T47D (cell line): ENCODE results near the gene CHMP3.
"Not testable (repeated sequence)": the region's sequence is repeated elsewhere in the genome, so short reads cannot be mapped to it uniquely, and the experiment has no call there.

Experiments used
- DNase-seq, 2 experiments: peaks; one replicate each; pipeline versions ENCODE4 v3.0.0 to v3.0.0-alpha.2; 2011 to 2012; ENCODE audit warnings: low read depth in 1 of 2, low spot score in 1 of 2
- JUND ChIP-seq: IDR thresholded peaks from 2 replicates; pipeline ENCODE4 v1.6.1; 2012; ENCODE audit warnings: low read depth
- in situ Hi-C: cut with HindIII; loops from 2 replicates; pipeline ENCODE4 v1.10.0; 2016; ENCODE audit warnings: low sequenced_read_pairs, low pct_unique_long_range_greater_than_20kb

The CHMP3 gene

GRCh38 chr2:86570059-86570458 lies 6.8 kb upstream of the CHMP3 start:
- TF ChIP-seq JUND, result no peak
- DNase-seq, result no peak
- in situ Hi-C loops, result no loop called here

DNA sequence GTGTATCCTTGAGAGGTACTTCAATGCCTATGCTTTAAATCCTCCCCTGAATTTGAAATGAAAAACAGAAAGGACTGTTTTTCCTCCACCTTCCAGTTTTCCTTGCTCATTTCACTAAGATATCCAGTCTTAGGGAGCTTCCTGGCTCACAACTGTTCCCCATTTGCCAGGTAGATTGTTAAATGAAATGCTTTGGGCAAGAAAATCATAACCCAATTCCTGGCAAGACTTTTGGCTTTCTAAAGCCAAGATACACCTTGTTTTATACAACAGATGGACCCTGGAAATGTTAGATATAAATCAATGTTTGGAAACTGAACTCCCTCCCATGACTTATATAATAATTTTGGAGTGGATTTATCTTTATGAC lies 3.6 kb upstream of the CHMP3 start:
- in situ Hi-C loops, result no loop called here
- no peak for TF ChIP-seq JUND
- DNase-seq, result no peak

DNA sequence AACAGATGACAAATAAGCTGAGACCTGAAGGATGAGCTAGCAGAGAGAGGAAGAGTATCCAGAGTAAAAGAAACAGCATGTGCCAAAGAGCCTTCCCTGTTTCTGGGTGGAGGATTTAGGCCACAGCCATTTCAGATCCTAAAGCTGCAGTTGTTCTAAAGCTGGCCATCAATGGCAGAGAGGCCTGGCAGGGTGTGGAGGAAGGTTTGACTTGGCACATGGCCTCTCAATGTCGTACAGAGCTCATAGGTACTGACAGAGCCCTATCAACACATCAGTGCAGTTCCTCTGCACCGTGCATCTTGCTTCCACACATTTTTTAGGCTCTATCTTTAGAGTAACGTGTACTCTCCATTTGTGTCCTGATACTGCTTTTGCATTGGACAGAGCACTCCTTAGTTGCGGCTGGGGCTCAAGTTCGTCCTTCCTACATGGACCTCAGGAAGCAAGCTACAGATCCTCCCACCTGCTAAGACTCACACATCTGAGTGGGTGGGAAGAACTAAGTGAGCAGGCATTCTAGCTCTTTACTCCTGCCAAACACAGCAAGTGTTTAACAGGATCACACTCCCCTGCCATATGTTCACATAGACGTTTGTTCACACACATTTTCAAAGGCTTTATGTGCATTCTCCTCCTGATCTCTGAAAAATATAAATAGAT lies 3.0 kb upstream of the CHMP3 start:
- DNase-seq, result no peak

DNA sequence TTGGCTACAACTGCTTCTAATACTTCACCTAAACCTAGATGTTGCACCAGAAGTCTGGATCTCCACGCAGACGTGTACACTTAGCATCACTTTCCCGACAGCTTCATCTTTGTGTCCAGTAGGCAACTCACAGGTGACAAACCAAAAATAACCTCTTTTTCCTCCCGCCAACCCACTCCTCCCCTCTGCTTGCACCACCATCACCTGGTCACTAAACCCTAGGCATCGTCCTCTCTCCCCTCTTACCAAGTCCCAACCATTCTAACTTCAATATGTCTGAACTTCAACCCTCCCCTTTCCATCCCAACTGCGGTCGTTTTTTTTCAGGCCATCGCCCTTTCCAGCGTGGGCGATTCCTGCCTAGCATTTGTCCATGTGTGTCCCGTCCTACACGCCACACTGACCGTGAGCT lies 413 bp upstream of the CHMP3 start:
- no peak for TF ChIP-seq JUND
- DNase-seq, result no peak
- in situ Hi-C loops, result no loop called here

More for the DNA sequence above, 3.0 kb upstream of the CHMP3 start:
- no peak for TF ChIP-seq JUND
- in situ Hi-C loops, result no loop called here

GRCh38 chr2:86562485-86562921 lies 740 bp downstream of the CHMP3 start:
- in situ Hi-C loops, result no loop called here
- TF ChIP-seq JUND, result no peak
- DNase-seq, result no peak

GRCh38 chr2:86557836-86558235 lies 5.4 kb downstream of the CHMP3 start:
- TF ChIP-seq JUND, result no peak
- in situ Hi-C loops, result no loop called here

DNA sequence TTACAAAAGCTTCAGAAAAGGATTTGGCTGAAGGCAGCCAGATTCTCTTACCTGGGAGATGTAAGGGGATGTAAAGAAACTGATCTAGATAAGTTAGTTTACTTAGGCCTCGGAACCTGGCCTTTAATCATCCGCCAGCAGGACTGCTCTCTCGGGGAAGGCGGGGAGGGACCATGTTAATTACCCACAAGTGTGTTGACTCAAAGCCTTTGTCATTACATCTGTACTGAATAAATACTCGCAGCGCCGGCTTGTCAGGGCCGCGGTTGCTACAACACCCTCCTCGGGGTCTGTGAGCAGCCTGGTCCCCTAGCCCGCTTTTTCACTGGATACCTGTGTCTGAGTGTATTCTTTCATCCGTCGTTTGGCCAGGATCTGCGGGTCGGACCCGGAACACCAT lies 6.7 kb downstream of the CHMP3 start:
- no peak for DNase-seq
- no peak for TF ChIP-seq JUND
- in situ Hi-C loops, result no loop called here

More at GRCh38 chr2:86557836-86558235, 5.4 kb downstream of the CHMP3 start:
- no peak for DNase-seq

- no peak for DNase-seq
- no peak for TF ChIP-seq JUND
- in situ Hi-C loops, result no loop called here
Measured at GRCh38 chr2:86552889-86553288, 10.4 kb downstream of the CHMP3 start.

- DNase-seq, in situ Hi-C loops: not testable (repeated sequence)
Measured at GRCh38 chr2:86549963-86550725, 13.1 kb downstream of the CHMP3 start.

GRCh38 chr2:86549440-86549839 lies 13.8 kb downstream of the CHMP3 start:
- in situ Hi-C loops, DNase-seq: not testable (repeated sequence)

- in situ Hi-C loops, DNase-seq: not testable (repeated sequence)
Measured at GRCh38 chr2:86548913-86549396, 14.3 kb downstream of the CHMP3 start.

GRCh38 chr2:86548165-86548912 lies 14.9 kb downstream of the CHMP3 start:
- DNase-seq, in situ Hi-C loops: not testable (repeated sequence)

DNA sequence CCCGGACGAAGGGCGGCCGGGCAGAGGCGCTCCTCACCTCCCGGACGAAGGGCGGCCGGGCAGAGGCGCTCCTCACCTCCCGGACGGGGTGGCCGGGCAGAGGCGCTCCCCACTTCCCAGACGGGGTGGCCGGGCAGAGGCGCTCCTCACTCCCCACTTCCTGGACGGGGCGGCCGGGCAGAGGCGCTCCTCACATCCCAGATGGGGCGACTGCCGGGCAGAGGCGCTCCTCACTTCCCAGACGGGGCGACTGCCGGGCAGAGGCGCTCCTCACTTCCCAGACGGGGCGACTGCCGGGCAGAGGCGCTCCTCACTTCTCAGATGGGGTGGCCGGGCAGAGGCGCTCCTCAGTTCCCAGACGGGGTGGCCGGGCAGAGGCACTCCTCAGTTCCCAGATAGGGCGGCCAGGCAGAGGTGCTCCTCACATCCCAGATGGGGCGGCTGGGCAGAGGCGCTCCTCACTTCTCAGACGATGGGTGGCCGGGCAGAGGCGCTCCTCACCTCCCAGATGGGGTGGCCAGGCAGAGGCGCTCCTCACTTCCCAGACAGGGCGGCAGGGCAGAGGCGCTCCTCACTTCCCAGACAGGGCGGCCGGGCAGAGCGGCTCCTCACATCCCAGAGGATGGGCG lies 17.8 kb downstream of the CHMP3 start:
- in situ Hi-C loops, DNase-seq: not testable (repeated sequence)

DNA sequence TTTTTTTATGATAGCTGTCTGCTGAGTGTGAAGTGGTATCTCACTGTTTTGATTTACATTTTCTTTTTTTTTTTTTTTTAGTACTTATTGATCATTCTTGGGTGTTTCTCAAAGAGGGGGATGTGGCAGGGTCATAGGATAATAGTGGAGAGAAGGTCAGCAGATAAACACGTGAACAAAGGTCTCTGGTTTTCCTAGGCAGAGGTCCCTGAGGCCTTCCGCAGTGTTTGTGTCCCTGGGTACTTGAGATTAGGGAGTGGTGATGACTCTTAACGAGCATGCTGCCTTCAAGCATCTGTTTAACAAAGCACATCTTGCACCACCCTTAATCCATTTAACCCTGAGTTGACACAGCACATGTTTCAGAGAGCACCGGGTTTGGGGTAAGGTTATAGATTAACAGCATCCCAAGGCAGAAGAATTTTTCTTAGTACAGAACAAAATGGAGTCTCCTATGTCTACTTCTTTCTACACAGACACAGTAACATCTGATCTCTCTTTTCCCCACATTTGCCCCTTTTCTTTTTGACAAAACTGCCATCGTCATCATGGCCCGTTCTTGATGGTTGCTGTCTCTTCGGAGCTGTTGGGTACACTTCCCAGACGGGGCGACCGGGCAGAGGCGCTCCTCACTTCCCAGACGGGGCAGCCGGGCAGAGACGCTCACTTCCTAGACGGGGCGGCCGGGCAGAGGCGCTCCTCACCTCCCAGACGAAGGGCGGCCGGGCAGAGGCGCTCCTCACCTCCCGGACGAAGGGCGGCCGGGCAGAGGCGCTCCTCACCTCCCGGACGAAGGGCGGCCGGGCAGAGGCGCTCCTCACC lies 18.8 kb downstream of the CHMP3 start:
- DNase-seq, in situ Hi-C loops: not testable (repeated sequence)
